Activated CD4-positive, alpha-beta T cell treated with anti-CD3 and anti-CD28 coated beads for 36 hours (primary cell): ENCODE results near the gene GSN. TPM values are rescaled to one million over a fixed set of nuclear protein-coding genes. Genes with fewer than 3 reads are reported as not detected.
A peak's percentile ranks its signal among the peaks of the same experiment; 100 is the strongest.

Source experiments
- ATAC-seq: fragments of 200-7000 bp; cut with Tn5 transposase; one replicate; pipeline ENCODE4 v1.10.0; 2021; ENCODE audit warnings: mild to moderate bottlenecking, moderate library complexity
- CTCF ChIA-PET: fragments of 350-600 bp; sonication (Branson Sonifier 250); formaldehyde crosslinking; loops from one replicate; lab custom pipeline; 2021; ENCODE audit warnings: antibody characterized with exemption; lab: Charles Lee
- POLR2A ChIA-PET: fragments of 350-600 bp; sonication (Branson Sonifier 250); formaldehyde crosslinking; loops from one replicate; lab custom pipeline; 2021; ENCODE audit warnings: antibody characterized with exemption, inconsistent platforms; lab: Charles Lee
- DNase-seq: peaks from one replicate; pipeline ENCODE4 v3.0.0-alpha.2; 2020
- H3K27ac Mint-ChIP-seq: one replicate; pipeline ENCODE4 v1.8.0; 2021; ENCODE audit warnings: mixed read lengths
- H3K27me3 Mint-ChIP-seq: one replicate; pipeline ENCODE4 v1.8.0; 2021; ENCODE audit warnings: mixed read lengths
- H3K36me3 Mint-ChIP-seq: one replicate; pipeline ENCODE4 v1.8.0; 2021; ENCODE audit warnings: low read depth, mixed read lengths
- H3K4me1 Mint-ChIP-seq: one replicate; pipeline ENCODE4 v1.8.0; 2021; ENCODE audit warnings: mixed read lengths
- H3K4me3 Mint-ChIP-seq: one replicate; pipeline ENCODE4 v1.8.0; 2021; ENCODE audit warnings: mild to moderate bottlenecking, moderate library complexity, mixed read lengths
- H3K9me3 Mint-ChIP-seq: one replicate; pipeline ENCODE4 v1.8.0; 2021; ENCODE audit warnings: low read depth, mixed read lengths
- intact Hi-C, 2 experiments: fragments of 100-400 bp; cut with DNase I in 1 of 2; cut with micrococcal nuclease in 1 of 2; formaldehyde crosslinking; loops; one replicate each; pipeline versions ENCODE4 v1.14.2 to v1.15.1; 2022 to 2024; cut with DNase I, micrococcal nuclease
- total RNA-seq, 2 experiments: library from RNA; stranded (reverse); gene quantifications; one replicate each; pipeline ENCODE4 v1.2.3, GENCODE V29; 2021

GSN gene
- 1 to 10 TPM; 1.7 to 1.9 TPM for total RNA-seq

DNA sequence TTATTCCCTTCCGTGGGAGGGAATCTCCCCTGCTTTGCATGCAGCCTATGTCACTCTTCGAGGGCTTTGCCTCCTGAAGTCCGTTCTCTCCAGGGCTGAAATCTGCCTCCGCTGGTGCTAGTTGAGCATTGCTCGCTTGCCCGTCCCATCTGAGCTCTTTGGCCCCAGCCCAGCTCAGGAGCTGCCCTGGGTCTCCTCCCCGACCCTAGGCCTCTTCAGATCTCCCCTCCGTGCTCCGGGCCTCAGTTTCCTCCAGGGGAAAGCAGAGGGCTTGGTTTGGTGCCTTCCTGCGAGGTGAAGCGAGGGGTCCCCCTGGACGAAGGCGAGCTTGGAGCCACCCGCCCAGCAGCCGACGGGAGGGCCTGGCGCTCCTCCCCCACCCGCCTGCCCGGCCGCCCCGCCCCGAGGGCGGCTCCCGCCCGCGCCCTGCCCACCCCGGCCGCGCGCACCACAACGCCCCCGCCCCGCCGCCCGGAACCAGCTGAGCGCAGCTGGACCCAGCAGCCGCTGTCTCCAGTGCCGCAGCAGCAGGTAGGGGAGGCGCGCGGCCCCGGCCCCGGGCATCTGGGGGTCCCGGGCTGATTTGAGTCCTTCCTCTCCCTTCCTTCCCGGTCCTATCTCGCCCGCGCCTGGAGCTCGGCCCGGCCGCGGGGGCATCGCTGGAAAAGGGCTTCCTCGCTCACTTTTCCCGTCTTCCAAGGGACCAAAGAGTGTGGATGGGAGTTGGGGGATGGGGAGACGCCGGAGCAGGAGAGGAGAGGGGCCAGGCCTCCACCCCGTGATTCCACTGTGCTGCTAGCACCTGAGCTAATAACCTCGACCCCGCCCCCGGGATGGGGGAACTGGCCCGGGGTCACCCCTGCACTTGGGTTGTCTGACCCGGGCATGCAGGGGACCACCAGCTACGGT is at the start of gene GSN:
GSN (plus strand) TSS at position 474 of the 909 bp plus-strand sequence. CDS start 33,810 bp downstream, outside the sequence.
- H3K27me3 Mint-ChIP-seq, result peaks cover 15% of the 10 kb centered on the region
- H3K36me3 Mint-ChIP-seq, result no peaks in the 10 kb centered on the region
- peak; percentile 69 for DNase-seq
- H3K27ac Mint-ChIP-seq, result no peak within 1 kb of the TSS
- ATAC-seq, result peak; percentile 81
- peaks cover 14% of the 10 kb centered on the region for H3K4me1 Mint-ChIP-seq
- H3K9me3 Mint-ChIP-seq, result no peaks in the 10 kb centered on the region
- peak within 1 kb of the TSS; percentile 61 for H3K4me3 Mint-ChIP-seq
- ChIA-PET CTCF (interaction anchor here (0.5 to 4.2 kb wide), 11 partner anchors 10 to 996 kb away, joined by 3 to 29 read pairs (median 3); no protein-coding TSS in a partner anchor), POLR2A (no interaction called here)
- intact Hi-C loops, result no loop called here

- DNase-seq, result no peak
- CTCF ChIA-PET, result interaction anchor here (0.6 to 1.0 kb wide), 4 partner anchors 9 to 182 kb away, joined by 3 to 4 read pairs (median 3); no protein-coding TSS in a partner anchor
- POLR2A ChIA-PET, result interaction anchor here (0.6 kb wide), 1 partner anchor 263 kb away, joined by 3 read pairs; no protein-coding TSS in a partner anchor
- intact Hi-C loops, result loop anchor here in 1 of 2 experiments (10.0 kb wide), 1 partner anchor 86 kb away; no protein-coding TSS in a partner anchor
- no peak overlapping the region for H3K4me3 Mint-ChIP-seq
- no peak for ATAC-seq
- no peaks in the 10 kb centered on the region for H3K9me3 Mint-ChIP-seq
- no peaks in the 10 kb centered on the region for H3K36me3 Mint-ChIP-seq
- no peaks in the 10 kb centered on the region for H3K27me3 Mint-ChIP-seq
- peaks cover 3% of the 10 kb centered on the region for H3K4me1 Mint-ChIP-seq
- no peak overlapping the region for H3K27ac Mint-ChIP-seq
Measured at GRCh38 chr9:121218357-121219027, 49.5 kb upstream of the GSN start.

DNA sequence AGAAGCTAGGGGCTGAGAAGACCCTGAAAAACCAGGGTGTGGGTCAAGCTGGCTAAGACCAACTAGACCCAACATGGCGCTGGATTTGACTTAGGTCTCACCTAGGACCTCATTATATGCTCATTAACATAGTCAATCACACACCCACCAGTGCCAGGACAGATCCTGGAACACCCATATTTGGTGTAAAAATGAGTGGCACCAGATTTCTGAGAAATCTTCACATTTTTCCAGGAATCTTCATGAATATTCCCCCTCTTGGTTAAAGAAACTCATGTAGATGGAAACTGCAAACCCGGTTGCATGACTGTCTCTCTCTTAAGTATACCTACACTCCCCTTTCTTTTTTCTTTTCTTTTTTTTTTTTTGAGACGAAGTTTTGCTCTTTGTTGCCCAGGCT is 48.4 kb upstream of the GSN start:
- Mint-ChIP-seq H3K4me3 (no peak overlapping the region), H3K9me3 (no peaks in the 10 kb centered on the region), H3K27ac (no peak overlapping the region), H3K4me1 (peaks cover 3% of the 10 kb centered on the region), H3K36me3 (no peaks in the 10 kb centered on the region), H3K27me3 (no peaks in the 10 kb centered on the region)
- POLR2A ChIA-PET, result no interaction called here
- intact Hi-C loops, result loop anchor here in 1 of 2 experiments (10.0 kb wide), 1 partner anchor 85 kb away; no protein-coding TSS in a partner anchor
- no peak for ATAC-seq
- no peak for DNase-seq
- CTCF ChIA-PET, result interaction anchor here (0.6 kb wide), 2 partner anchors 15 to 1622 kb away, joined by 3 to 4 read pairs; no protein-coding TSS in a partner anchor

- no peaks in the 10 kb centered on the region for H3K36me3 Mint-ChIP-seq
- no peaks in the 10 kb centered on the region for H3K9me3 Mint-ChIP-seq
- no peaks in the 10 kb centered on the region for H3K27me3 Mint-ChIP-seq
- no peak overlapping the region for H3K27ac Mint-ChIP-seq
- intact Hi-C loops, result no loop called here
- DNase-seq, result no peak
- ChIA-PET POLR2A (no interaction called here), CTCF (interaction anchor here (0.6 to 5.1 kb wide), 3 partner anchors 8 to 99 kb away, joined by 3 to 39 read pairs (median 3); no protein-coding TSS in a partner anchor)
- H3K4me3 Mint-ChIP-seq, result no peak overlapping the region
- ATAC-seq, result no peak
- H3K4me1 Mint-ChIP-seq, result peaks cover 3% of the 10 kb centered on the region
Measured at GRCh38 chr9:121220996-121221663, 46.8 kb upstream of the GSN start.

GRCh38 chr9:121221664-121222055 is 46.3 kb upstream of the GSN start:
- ATAC-seq, result no peak
- no peak overlapping the region for H3K4me3 Mint-ChIP-seq
- POLR2A ChIA-PET, result no interaction called here
- H3K36me3 Mint-ChIP-seq, result no peaks in the 10 kb centered on the region
- no peaks in the 10 kb centered on the region for H3K9me3 Mint-ChIP-seq
- CTCF ChIA-PET, result interaction anchor here (0.6 to 5.1 kb wide), 3 partner anchors 9 to 100 kb away, joined by 3 to 39 read pairs (median 3); no protein-coding TSS in a partner anchor
- DNase-seq, result no peak
- H3K4me1 Mint-ChIP-seq, result peaks cover 3% of the 10 kb centered on the region
- no peaks in the 10 kb centered on the region for H3K27me3 Mint-ChIP-seq
- no peak overlapping the region for H3K27ac Mint-ChIP-seq
- intact Hi-C loops, result no loop called here

- H3K9me3 Mint-ChIP-seq, result no peaks in the 10 kb centered on the region
- no peaks in the 10 kb centered on the region for H3K36me3 Mint-ChIP-seq
- no peaks in the 10 kb centered on the region for H3K27me3 Mint-ChIP-seq
- H3K4me1 Mint-ChIP-seq, result peaks cover 3% of the 10 kb centered on the region
- CTCF ChIA-PET, result interaction anchor here (0.6 to 5.1 kb wide), 6 partner anchors 10 to 97 kb away, joined by 3 to 39 read pairs (median 4); no protein-coding TSS in a partner anchor
- POLR2A ChIA-PET, result no interaction called here
- H3K4me3 Mint-ChIP-seq, result no peak overlapping the region
- H3K27ac Mint-ChIP-seq, result no peak overlapping the region
- intact Hi-C loops, result no loop called here
- DNase-seq (no peak), ATAC-seq (no peak)
Measured at GRCh38 chr9:121222524-121223171, 45.3 kb upstream of the GSN start.

DNA sequence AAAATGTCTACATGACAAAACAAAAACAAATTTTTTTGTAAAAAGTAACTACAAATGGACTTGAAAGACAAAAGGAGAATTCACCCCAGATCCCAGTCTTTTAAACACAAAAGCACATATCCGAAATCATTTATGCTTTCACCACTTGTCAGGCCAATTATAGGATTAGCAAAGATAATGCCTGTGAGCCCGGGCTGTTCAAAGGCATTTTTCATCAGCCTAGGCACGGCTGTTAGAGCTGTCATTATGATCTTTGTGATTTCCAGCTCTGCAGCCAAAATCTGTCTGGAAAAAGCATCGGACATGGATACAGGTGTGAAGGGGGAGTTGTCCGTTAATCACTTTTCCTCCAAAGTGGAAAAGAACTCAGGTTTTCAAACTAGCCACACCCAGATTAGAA is 42.7 kb upstream of the GSN start:
- no peaks in the 10 kb centered on the region for H3K4me1 Mint-ChIP-seq
- no peak overlapping the region for H3K27ac Mint-ChIP-seq
- no peak overlapping the region for H3K4me3 Mint-ChIP-seq
- intact Hi-C loops, result no loop called here
- CTCF ChIA-PET, result interaction anchor here (0.5 to 5.1 kb wide), 2 partner anchors 10 to 12 kb away, joined by 3 to 39 read pairs; no protein-coding TSS in a partner anchor
- ATAC-seq, result no peak
- DNase-seq, result no peak
- POLR2A ChIA-PET, result no interaction called here
- no peaks in the 10 kb centered on the region for H3K9me3 Mint-ChIP-seq
- no peaks in the 10 kb centered on the region for H3K27me3 Mint-ChIP-seq
- H3K36me3 Mint-ChIP-seq, result no peaks in the 10 kb centered on the region

DNA sequence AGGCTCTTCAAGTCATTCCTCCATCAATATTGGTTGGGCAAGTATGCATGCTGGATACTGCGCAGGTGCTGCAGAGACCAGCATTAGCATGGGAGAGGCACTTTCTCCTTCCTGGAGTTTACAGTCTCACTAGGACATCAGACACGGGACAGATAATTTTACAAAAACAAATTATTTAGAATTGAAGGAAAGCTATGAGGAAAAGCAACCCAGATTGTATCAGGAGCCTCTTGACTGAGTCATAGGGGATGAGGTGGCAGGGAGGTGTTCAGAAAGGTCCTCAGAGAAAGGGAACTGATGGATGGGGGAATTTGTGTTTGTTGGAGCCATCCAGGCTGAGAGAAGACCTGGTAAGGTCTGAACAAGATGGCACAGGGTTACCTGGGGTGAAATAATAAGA is 41.8 kb upstream of the GSN start:
- intact Hi-C loops, result no loop called here
- Mint-ChIP-seq H3K4me3 (no peak overlapping the region), H3K9me3 (no peaks in the 10 kb centered on the region), H3K27me3 (no peaks in the 10 kb centered on the region), H3K4me1 (no peaks in the 10 kb centered on the region), H3K36me3 (no peaks in the 10 kb centered on the region), H3K27ac (no peak overlapping the region)
- CTCF ChIA-PET, result interaction anchor here (0.6 to 1.8 kb wide), 3 partner anchors 12 to 173 kb away, joined by 3 to 11 read pairs (median 3); no protein-coding TSS in a partner anchor
- no peak for ATAC-seq
- POLR2A ChIA-PET, result interaction anchor here (0.6 kb wide), 1 partner anchor 90 kb away, joined by 3 read pairs; no protein-coding TSS in a partner anchor
- DNase-seq, result no peak

DNA sequence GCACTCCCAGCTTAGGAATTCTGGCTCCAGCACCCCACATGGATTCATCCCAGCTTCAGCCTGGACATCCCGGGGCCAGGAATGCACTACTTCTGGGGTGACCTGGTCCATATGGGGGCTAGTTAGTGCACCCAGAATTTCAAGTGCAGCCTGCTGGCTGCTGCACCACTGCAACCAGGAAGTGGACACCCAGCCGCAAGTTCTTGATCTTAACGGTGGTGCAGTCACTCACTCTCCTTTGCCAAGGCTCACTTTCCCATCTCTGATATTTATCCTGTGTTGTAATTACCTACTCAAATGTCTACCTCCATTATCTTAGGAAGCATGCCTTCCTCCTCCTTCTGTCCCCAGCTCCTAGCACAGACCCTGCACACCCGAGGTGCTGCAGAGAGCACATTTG is 40.1 kb upstream of the GSN start:
- no peaks in the 10 kb centered on the region for H3K36me3 Mint-ChIP-seq
- no peak overlapping the region for H3K27ac Mint-ChIP-seq
- no peaks in the 10 kb centered on the region for H3K4me1 Mint-ChIP-seq
- H3K4me3 Mint-ChIP-seq, result no peak overlapping the region
- no peaks in the 10 kb centered on the region for H3K9me3 Mint-ChIP-seq
- DNase-seq, result no peak
- CTCF ChIA-PET, result interaction anchor here (0.6 to 1.8 kb wide), 3 partner anchors 10 to 179 kb away, joined by 3 to 11 read pairs (median 3); no protein-coding TSS in a partner anchor
- no peak for ATAC-seq
- intact Hi-C loops, result no loop called here
- no peaks in the 10 kb centered on the region for H3K27me3 Mint-ChIP-seq
- POLR2A ChIA-PET, result interaction anchor here (0.6 kb wide), 1 partner anchor 161 kb away, joined by 3 read pairs; no protein-coding TSS in a partner anchor

GRCh38 chr9:121230256-121230655 is 37.7 kb upstream of the GSN start:
- ChIA-PET CTCF (interaction anchor here (1.2 to 3.6 kb wide), 5 partner anchors 8 to 90 kb away, joined by 4 to 17 read pairs (median 7); no protein-coding TSS in a partner anchor), POLR2A (no interaction called here)
- Mint-ChIP-seq H3K4me1 (no peaks in the 10 kb centered on the region), H3K4me3 (no peak overlapping the region), H3K9me3 (no peaks in the 10 kb centered on the region), H3K27ac (no peak overlapping the region), H3K27me3 (no peaks in the 10 kb centered on the region), H3K36me3 (no peaks in the 10 kb centered on the region)
- intact Hi-C loops, result no loop called here
- ATAC-seq, result no peak
- no peak for DNase-seq
